Islet of Langerhans (tissue), 1 donor: ENCODE data around the gene PDE6G.
"Not testable (repeated sequence)": the region's sequence is repeated elsewhere in the genome, so short reads cannot be mapped to it uniquely, and the experiment has no call there.

Experiments
- FAIRE-seq: peaks from one replicate; lab custom pipeline; 2011; peaks lifted over from hg19 to GRCh38; lab: Jason Lieb, UNC

Gene PDE6G

DNA sequence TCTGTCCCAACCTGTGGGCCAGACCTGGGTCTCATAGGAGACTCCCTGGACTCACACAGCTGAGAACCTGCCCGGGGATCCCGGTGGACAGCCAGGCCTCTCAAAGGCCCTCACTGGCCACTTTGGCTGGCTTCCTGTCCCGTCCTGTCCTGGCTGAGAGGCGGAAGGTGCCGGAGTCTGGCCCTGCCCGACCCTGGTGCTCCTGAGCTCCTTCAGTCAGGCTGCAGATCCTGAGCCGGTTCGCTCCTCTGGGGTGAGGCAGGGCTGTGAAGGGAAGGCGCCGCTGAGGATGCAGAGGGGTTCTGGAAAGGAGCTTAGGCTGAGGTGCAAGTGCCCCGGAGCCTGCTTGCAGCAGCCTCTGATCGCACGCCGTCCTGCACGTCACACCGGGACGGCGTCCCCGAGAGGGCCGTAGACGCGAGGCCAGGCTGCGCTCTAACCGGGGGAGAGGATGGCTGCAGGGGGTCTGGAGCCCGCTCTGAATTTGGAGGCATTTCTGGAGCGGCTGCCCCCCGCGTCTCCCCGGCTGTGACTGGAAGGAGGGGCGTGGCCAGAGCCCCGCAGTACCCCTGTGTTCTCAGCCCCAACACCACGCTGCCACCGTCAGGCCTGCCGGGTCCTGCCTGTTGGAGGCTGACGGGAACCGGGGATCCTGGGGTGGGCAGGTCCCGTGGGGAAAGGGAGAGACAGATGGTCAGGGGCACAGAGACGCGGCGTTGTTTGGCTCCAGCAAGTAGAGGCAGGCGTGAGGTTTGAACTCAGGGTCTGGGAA is 31.6 kb upstream of the PDE6G start:
- no peak for FAIRE-seq

DNA sequence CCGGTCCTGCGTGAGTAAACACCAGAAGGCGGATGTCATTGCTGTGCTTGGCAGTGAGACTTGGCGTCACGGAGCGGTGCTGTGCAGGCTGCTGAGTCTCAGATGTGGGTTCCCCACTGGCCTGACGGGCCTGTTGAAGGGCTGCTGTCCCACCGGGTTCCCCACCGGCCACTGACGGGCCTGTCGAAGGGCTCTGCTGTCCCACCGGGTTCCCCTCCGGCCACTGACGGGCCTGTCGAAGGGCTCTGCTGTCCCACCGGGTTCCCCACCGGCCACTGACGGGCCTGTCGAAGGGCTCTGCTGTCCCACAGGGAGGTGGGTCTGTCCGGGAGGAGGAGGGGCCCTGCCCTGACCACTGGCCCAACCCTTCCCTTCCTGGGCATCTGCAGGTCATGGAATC is 30.3 kb upstream of the PDE6G start:
- no peak for FAIRE-seq

GRCh38 chr17:81685108-81685507 is 28.8 kb upstream of the PDE6G start:
- FAIRE-seq: no peak

DNA sequence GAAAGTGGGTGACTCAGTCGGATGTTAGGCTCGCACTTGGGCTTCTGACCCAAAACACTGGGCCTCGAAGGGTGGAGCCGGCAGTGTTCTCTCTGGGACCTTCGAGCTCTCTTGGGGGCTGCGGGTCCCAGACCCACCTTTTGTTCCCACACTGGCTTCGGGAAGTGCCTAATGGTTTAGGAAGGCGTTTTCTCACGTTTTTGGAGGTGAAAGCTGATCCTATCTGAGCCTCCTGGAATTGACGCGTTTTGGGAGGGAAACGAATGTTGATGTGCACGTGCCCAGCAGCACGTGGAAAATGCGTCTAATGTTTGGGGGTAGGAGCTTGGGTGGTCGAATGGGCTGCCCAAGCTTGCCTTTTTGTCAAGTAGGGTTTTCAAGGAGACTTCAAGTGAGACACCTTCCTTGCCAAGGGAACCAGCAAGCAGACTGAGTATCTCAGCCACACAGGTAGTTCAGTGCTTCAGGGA is 28.1 kb upstream of the PDE6G start:
- FAIRE-seq: no peak

- FAIRE-seq: peak; percentile 95
Measured at GRCh38 chr17:81683584-81684441, 27.5 kb upstream of the PDE6G start, which contains the start of the genes ARL16 and HGS. Gene ARL16 (minus strand): TSS chr17:81683797. CDS start chr17:81683753, 44 bp downstream. Gene HGS (plus strand): TSS chr17:81684011. CDS start chr17:81684067, 56 bp downstream.

DNA sequence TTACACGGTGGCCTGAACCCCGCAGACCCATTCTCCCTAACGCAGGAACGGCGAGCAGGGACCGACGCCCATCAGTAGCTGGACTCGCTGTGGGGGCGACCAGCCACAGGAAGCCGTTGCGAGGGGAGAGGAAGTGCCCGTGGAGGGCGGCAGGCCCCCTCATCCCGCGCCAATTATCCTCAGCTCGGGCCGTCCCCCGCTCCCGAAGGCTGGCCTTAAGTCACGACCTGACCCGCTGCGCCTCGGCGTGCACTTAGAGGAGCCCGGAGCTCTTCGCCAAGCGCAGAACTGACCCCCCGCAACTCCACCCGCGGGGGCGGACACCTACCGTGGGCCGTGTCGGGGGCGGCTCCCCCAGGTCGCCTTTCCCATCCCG is 26.9 kb upstream of the PDE6G start:
- FAIRE-seq: no peak

DNA sequence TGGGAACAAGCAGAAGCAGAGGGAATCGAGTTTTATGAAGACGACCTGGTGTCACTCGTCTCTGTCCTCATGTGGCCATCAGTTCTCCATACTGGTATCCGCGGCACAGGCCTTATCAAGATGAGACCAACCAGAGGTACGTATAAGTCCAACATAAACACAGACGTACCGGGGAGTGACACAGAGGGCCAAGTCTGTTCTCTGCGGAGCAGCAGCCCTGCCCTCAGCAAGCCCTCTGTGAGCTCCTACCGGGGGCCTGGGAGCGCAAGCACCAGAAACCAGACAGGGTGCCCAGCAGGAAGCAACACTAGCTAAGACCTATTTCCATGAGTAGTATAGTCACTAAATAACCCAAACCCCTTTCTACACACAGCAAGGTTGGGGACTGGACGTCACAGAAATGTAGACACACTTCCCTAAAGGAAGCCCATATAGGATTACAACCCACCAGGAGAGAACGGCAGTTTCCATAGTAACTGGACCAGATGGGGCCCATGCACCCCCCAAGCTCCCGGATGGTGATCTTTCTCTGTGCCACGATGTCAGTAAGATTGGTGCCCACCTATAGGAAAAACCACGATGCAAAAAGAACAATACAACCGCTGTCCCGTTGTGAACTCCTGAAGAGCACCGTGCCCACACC is 26.3 kb upstream of the PDE6G start:
- FAIRE-seq: no peak

GRCh38 chr17:81681672-81682071 is 25.3 kb upstream of the PDE6G start:
- no peak for FAIRE-seq

DNA sequence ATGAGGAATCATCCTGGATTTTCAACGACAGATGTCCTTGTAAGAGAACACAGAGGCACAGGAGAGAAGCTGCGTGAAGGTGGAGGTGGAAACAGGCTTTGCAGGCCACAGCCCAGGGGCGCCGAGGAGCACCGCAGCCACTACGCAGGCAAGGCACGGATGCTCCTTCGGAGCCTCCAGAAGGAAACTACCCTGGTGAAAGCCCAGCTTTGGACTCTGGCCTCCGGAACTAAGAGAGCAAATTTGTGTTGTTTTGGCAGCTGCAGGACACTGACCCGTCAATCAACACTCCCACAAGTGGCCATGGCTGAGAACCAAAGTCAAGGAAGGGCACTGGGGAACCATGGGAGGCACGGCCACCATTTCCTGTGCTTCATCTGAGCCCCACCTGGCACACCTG is 23.8 kb upstream of the PDE6G start:
- no peak for FAIRE-seq

GRCh38 chr17:81676906-81677305 is 20.6 kb upstream of the PDE6G start:
- FAIRE-seq: no peak

DNA sequence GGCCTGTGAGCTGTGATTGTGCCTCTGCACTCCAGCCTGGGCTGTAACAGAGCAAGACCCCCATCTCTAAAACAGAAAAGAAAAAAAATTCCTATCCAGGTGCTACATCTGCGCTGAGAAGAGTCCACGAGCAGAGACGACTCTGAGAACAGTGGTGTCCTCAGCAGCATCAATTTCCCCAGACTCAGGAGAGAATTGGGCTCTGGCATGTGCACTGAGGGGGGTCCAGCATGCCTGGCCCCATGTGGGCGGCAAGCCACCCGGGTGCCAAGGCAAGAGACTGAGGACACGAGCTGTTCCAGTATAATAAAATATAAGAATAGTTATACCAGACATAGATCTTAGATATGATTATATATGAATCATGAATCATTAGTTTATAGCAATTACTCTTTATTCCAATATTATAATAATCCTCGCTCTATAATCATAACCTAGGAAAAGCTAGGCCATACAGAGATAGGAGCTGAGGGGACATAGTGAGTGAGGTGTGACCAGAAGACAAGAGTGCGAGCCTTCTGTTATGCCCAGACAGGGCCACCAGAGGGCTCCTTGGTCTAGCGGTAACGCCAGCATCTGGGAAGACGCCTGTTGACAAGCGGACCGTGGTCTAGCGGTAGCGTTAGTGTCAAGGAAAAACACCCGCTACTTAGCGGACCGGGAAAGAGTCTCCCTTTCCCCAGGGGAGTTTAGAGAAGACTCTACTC is 19.3 kb upstream of the PDE6G start:
- FAIRE-seq: not testable (repeated sequence)

DNA sequence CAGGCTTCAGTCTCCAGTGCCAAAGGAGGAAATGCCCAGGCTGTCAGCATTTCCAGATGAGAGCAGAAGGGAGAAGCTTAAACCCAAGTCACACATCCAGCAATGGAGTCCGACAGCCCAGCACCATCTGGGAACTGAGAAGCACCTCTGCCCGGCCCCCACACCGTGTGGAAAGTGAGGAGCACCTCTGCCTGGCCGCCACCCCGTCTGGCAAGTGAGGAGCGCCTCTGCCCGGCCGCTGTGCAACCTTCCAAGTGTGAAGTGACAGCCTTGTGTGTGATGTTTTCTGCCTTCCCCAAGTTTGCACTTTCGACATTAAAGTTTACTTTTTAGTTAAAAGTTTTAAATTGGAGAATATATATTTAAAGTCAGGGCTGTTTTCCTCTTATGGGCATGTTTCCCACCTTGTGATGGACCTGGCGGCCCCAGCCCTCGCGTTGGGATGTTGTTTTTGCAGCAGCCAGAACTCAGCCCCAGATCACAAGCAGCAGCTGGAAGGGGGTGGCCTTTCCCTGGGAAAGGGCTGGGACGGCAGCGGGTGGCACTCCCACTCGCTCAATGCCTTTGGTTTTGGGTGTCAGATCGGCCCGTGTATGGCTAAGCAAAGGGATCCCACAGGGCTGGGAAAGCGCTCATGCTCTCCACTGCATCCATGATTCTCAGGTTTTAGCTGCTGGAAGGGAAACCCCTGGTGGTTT is 17.4 kb upstream of the PDE6G start:
- FAIRE-seq: no peak

DNA sequence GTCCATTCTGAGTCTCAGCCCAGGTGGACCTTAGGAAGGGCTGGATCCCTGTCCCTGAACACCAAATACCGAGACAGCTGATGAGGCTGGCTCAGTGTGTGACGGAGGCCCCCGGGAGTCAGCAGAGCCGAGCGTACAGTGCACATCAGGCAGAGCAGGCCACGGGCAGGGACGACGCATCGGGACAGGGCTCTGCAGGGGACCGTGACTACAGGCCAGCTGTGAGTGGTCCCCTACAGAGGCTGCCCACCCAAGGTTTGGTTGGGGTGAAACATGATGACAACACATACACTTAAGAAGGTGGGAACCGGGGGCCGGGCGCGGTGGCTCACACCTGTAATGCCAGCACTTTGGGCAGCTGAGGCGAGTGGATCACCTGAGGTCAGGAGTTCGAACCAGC is 16.6 kb upstream of the PDE6G start:
- no peak for FAIRE-seq

DNA sequence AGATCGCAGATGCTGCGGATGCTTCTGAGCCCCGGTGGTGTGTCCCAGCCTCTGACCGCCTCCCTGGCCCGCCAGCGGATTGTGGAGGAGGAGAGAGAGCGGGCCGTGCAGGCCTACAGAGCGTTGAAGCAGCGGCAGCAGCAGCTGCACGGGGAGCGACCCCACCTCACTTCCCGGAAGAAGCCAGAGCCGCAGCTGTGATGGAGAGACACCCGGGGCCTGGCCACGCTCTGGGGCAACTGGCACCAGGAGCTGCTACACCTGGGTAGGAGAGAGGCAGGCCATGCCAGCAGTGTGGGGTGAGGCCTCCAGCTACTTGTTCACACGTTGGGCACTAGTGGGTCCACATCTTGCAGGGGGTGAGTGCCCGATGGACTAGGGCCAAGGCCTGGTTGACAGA is 16.2 kb upstream of the PDE6G start:
- no peak for FAIRE-seq

DNA sequence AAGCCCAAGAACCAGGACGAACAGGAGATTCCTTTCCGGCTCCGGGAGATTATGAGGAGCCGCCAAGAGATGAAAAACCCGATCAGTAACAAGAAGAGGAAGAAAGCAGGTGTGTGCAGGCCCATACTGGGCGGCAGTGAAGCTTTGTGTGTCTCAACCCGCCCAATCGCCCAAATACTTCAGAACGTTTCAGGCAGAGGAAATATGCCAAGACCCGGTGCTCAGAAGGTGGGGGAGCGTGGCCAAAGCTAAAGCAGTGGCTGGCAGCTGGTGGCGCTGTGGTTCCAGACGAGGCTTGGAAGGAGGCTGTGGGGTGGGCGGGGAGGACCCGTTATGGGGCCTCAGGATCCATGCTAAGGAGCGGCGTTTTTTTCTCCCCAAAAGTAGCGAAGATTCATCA is 11.4 kb upstream of the PDE6G start:
- no peak for FAIRE-seq

- no peak for FAIRE-seq
Measured at GRCh38 chr17:81666342-81667191, 10.2 kb upstream of the PDE6G start, which contains the start of the genes CCDC137 and OXLD1. Gene CCDC137 (plus strand): TSS chr17:81666737. CDS start chr17:81666767, 30 bp downstream. Gene OXLD1 (minus strand): TSS chr17:81666605. CDS start chr17:81666577, 28 bp downstream.

GRCh38 chr17:81666092-81666341 is 9.7 kb upstream of the PDE6G start:
- FAIRE-seq: no peak

DNA sequence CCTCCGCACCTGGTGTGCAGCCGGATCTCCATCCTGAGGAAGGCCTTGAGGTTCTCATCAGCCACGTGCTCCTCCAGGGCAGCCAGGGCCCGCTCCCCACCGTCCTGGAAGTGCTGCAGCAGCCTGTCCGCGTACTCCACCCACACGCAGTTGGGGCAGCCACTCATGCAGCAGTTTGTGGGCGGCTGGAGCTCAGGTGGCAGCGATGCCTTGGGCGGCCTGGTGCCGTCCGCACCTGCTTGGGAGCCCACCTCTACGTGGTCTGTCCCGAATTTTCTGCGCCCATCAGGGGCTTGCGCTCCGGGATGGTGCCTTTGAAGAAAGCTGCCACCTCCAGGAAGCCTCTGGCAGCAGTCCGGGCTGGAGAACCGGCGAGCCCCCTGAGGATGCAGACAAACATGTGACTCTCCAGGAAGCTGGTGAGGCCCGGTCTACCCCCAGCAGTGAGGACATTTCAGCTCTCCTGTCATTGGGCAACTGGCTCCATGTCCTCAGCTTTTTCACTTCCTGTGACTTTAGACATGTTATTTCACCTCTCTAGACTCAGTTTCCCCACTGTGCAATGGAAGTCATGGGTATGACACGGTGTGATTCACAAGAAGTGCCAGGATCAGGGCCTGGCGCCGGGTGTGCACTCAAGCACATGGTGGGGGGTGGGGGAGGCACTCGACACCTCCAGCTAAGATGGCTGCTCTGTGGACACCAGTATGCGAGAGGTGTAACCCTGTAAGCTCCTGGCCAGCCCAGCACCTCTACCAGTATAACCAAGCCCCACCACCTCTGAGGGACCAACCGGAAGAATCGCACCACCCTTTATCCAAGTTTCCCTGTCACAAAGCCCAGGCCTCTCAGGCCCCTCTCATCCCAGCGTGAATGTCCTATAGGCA is 9.1 kb upstream of the PDE6G start:
- no peak for FAIRE-seq

GRCh38 chr17:81664051-81664470 is 7.7 kb upstream of the PDE6G start:
- FAIRE-seq: no peak

DNA sequence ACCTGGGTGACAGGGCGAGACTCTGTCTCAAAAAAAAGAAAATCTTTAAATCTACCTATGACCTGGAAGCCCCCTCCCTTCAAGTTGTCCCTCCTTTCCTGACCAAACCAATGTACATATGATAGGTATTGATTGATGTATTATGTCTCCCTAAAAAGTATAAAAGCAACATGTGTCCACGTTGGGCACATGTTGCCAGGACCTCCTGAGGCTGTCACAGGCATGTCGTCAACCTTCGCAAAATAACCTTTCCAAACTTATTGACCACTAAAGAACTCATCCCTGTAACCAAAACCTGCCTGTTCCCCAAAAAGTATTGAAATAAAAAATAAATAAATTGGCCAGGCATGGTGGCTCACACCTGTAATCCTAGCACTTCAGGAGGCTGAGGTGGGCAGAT is 5.7 kb upstream of the PDE6G start:
- no peak for FAIRE-seq
